HepG2 (cell line): ENCODE data around the gene DLG5. TPM values are rescaled to one million over a fixed set of nuclear protein-coding genes. Genes with fewer than 3 reads are reported as not detected.

Experiments used
- BRD4 ChIP-seq: sonication (generic); formaldehyde crosslinking; IDR thresholded peaks from 2 replicates; pipeline ENCODE4 v1.4.0; 2020; ENCODE audit warnings: missing genetic modification reagents
- HNRNPUL1 ChIP-seq: fragments of 200-400 bp; formaldehyde crosslinking; IDR thresholded peaks from 2 replicates; pipeline ENCODE4 v1.6.1; 2017; ENCODE audit warnings: low read depth, mild to moderate bottlenecking, low read length, moderate library complexity
- HOMEZ ChIP-seq: IDR thresholded peaks from 2 replicates; pipeline ENCODE4 v1.6.1; 2016; ENCODE audit warnings: low read depth
- IKZF1 ChIP-seq: fragments of 450-650 bp; IDR thresholded peaks from 2 replicates; pipeline ENCODE4 v1.7.1; 2016
- ISL2 ChIP-seq: sonication (generic); formaldehyde crosslinking; IDR thresholded peaks from 2 replicates; pipeline ENCODE4 v1.5.0; 2020; ENCODE audit warnings: missing genetic modification reagents
- NFIC ChIP-seq: IDR thresholded peaks from 2 replicates; pipeline ENCODE4 v1.6.1; 2012; ENCODE audit warnings: mild to moderate bottlenecking, low read length, inconsistent platforms
- PRDM4 ChIP-seq: sonication (generic); formaldehyde crosslinking; IDR thresholded peaks from 2 replicates; pipeline ENCODE4 v1.9.0; 2021; ENCODE audit warnings: missing genetic modification reagents, borderline replicate concordance
- PREB ChIP-seq: sonication (generic); formaldehyde crosslinking; IDR thresholded peaks from 2 replicates; pipeline ENCODE4 v1.4.0; 2020; ENCODE audit warnings: missing genetic modification reagents
- RARG ChIP-seq: sonication (generic); formaldehyde crosslinking; IDR thresholded peaks from 2 replicates; pipeline ENCODE4 v1.4.0; 2020; ENCODE audit warnings: low read depth, mild to moderate bottlenecking, missing genetic modification reagents
- RERE ChIP-seq: IDR thresholded peaks from 2 replicates; pipeline ENCODE4 v1.6.1; 2016; ENCODE audit warnings: low read depth, missing genetic modification reagents, missing compliant biosample characterization
- SP4 ChIP-seq: sonication (generic); formaldehyde crosslinking; IDR thresholded peaks from 2 replicates; pipeline ENCODE4 v1.8.1; 2023; ENCODE audit warnings: mild to moderate bottlenecking, missing genetic modification reagents
- THAP7 ChIP-seq: sonication (generic); formaldehyde crosslinking; IDR thresholded peaks from 2 replicates; pipeline ENCODE4 v1.8.1; 2023; ENCODE audit warnings: mild to moderate bottlenecking, missing genetic modification reagents
- ZFP90 ChIP-seq: sonication (generic); formaldehyde crosslinking; IDR thresholded peaks from 2 replicates; pipeline ENCODE4 v1.8.0; 2022; ENCODE audit warnings: missing genetic modification reagents, mild to moderate bottlenecking, inconsistent platforms, borderline replicate concordance
- ZNF563 ChIP-seq: sonication (generic); formaldehyde crosslinking; IDR thresholded peaks from 2 replicates; pipeline ENCODE4 v1.8.0; 2022; ENCODE audit warnings: mild to moderate bottlenecking, moderate library complexity, missing genetic modification reagents
- ZSCAN9 ChIP-seq: IDR thresholded peaks from 2 replicates; pipeline ENCODE4 v1.6.1; 2016; ENCODE audit warnings: borderline replicate concordance
- polyA plus RNA-seq, 8 experiments: library from polyadenylated mRNA; depleted of rRNA in 3 of 8; stranded (reverse) in 7 of 8; unstranded in 1 of 8; fragments of >200 nt; fragmentation: Illumina TruSeq in 4 of 8; extraction: Trizol in 4 of 8; gene quantifications; 2 replicates each; pipeline versions ENCODE4 v1.2.1 to v1.2.3, GENCODE V29; 2011 to 2016; ENCODE audit warnings: low read depth in 4 of 8, missing spikeins in 1 of 8, mixed read lengths in 1 of 8; ENCODE audit not compliant: insufficient read depth in 1 of 8
- total RNA-seq, 5 experiments: library from RNA; depleted of rRNA; stranded (reverse); fragments of >200 nt; fragmentation: Illumina TruSeq; extraction: Trizol; gene quantifications; 2 replicates each; pipeline ENCODE4 v1.2.3, GENCODE V29; 2016; ENCODE audit warnings: low read depth in 1 of 5

Gene DLG5
- total and polyA plus RNA-seq, 2 of the 13 experiments (the other 11 are each of a cell fraction or from before 2014, with no cell fraction given), result 15.5 to 18.2 TPM

GRCh38 chr10:77902159-77902558 lies 24.4 kb downstream of the DLG5 start (continued):
- no peak for TF ChIP-seq HOMEZ (CRISPR knock-in tag)
- TF ChIP-seq ZNF563 (CRISPR knock-in tag), result no peak
- TF ChIP-seq PRDM4 (CRISPR knock-in tag), result no peak
- TF ChIP-seq ZFP90, result no peak
- TF ChIP-seq RERE, result no peak
- TF ChIP-seq HNRNPUL1, result no peak
- TF ChIP-seq ISL2 (CRISPR knock-in tag), result no peak
- no peak for TF ChIP-seq THAP7
- no peak for TF ChIP-seq NFIC
- no peak for TF ChIP-seq PREB (CRISPR knock-in tag)
- no peak for TF ChIP-seq RARG (CRISPR knock-in tag)
- TF ChIP-seq ZSCAN9, result no peak
- no peak for TF ChIP-seq BRD4 (CRISPR knock-in tag)
- TF ChIP-seq IKZF1, result no peak
- no peak for TF ChIP-seq SP4
